Caco-2 (cell line): ENCODE data around the gene RBPMS2. TPM values are rescaled to one million over a fixed set of nuclear protein-coding genes. Genes with fewer than 3 reads are reported as not detected.

ENCODE experiments used
- BruUV-seq: library from RNA; stranded (reverse); fragments of 400-500 nt; replicated peaks from 2 replicates; lab custom pipeline; 2021; lab: Mats Ljungman, UMichigan
- CTCF ChIA-PET: fragments of 300-600 bp; sonication (Branson Sonifier 250); formaldehyde crosslinking; loops from one replicate; lab custom pipeline; 2022; ENCODE audit warnings: antibody characterized with exemption; lab: Charles Lee
- POLR2A ChIA-PET: fragments of 300-600 bp; sonication (Branson Sonifier 250); formaldehyde crosslinking; loops from one replicate; lab custom pipeline; 2022; ENCODE audit warnings: antibody characterized with exemption; lab: Charles Lee
- DNase-seq, 2 experiments: peaks; one replicate each; pipeline versions ENCODE4 v3.0.0 to v3.0.0-alpha.2; 2020 to 2022
- H3K27me3 ChIP-seq: replicated peaks from 2 replicates; pipeline ENCODE4 v1.6.0; 2011; ENCODE audit warnings: low read length; ENCODE audit not compliant: control insufficient read depth, insufficient read depth
- H3K36me3 ChIP-seq: 2 replicates; pipeline ENCODE4 v1.5.1; 2011; ENCODE audit warnings: low read length; ENCODE audit not compliant: control insufficient read depth, insufficient read depth
- H3K4me1 ChIP-seq: fragments of 250-450 bp; sonication (Bioruptor Pico); 2 replicates; pipeline ENCODE4 v1.5.1; 2020; ENCODE audit warnings: mild to moderate bottlenecking
- H3K4me3 ChIP-seq: 2 replicates; pipeline ENCODE4 v1.5.1; 2011; ENCODE audit warnings: low read depth, mild to moderate bottlenecking, control low read depth, low read length
- H3K9me3 ChIP-seq: fragments of 250-450 bp; sonication (Bioruptor Pico); 2 replicates; pipeline ENCODE4 v1.5.1; 2020; ENCODE audit warnings: mild to moderate bottlenecking, moderate library complexity
- H3K27ac Mint-ChIP-seq: one replicate; pipeline ENCODE4 v1.8.0; 2022; ENCODE audit warnings: mixed read lengths; ENCODE audit not compliant: unreplicated experiment
- H3K27me3 Mint-ChIP-seq: one replicate; pipeline ENCODE4 v1.8.0; 2022; ENCODE audit warnings: mixed read lengths; ENCODE audit not compliant: insufficient read depth, unreplicated experiment
- H3K36me3 Mint-ChIP-seq: one replicate; pipeline ENCODE4 v1.8.0; 2022; ENCODE audit warnings: mild to moderate bottlenecking, mixed read lengths; ENCODE audit not compliant: insufficient read depth, unreplicated experiment
- H3K4me1 Mint-ChIP-seq: one replicate; pipeline ENCODE4 v1.8.0; 2022; ENCODE audit warnings: low read depth, mixed read lengths; ENCODE audit not compliant: unreplicated experiment
- H3K4me3 Mint-ChIP-seq: one replicate; pipeline ENCODE4 v1.8.0; 2022; ENCODE audit warnings: mild to moderate bottlenecking, moderate library complexity, mixed read lengths; ENCODE audit not compliant: unreplicated experiment
- H3K9me3 Mint-ChIP-seq: one replicate; pipeline ENCODE4 v1.8.0; 2022; ENCODE audit warnings: mixed read lengths; ENCODE audit not compliant: unreplicated experiment
- intact Hi-C: fragments of 100-400 bp; cut with micrococcal nuclease; formaldehyde crosslinking; loops from one replicate; pipeline ENCODE4 v1.10.0; 2022; ENCODE audit not compliant: unreplicated experiment
- total RNA-seq: library from RNA; stranded (reverse); gene quantifications from 2 replicates; pipeline ENCODE4 v1.2.3, GENCODE V29; 2022
- TF ChIP-seq, protein P1 (sequence below), 2 experiments: fragments of 200-600 bp in 1 of 2; IDR thresholded peaks; 1 replicate in 1 of 2; 2 replicates in 1 of 2; pipeline versions ENCODE4 v1.5.1 to v1.8.0; 2011 to 2022; ENCODE audit warnings: antibody characterized with exemption in 1 of 2, control low read depth in 1 of 2, inconsistent platforms in 1 of 2, low read depth in 1 of 2, low read length in 1 of 2, mild to moderate bottlenecking in 1 of 2, moderate library complexity in 1 of 2; ENCODE audit not compliant: insufficient read depth in 1 of 2, severe bottlenecking in 1 of 2, unreplicated experiment in 1 of 2

RBPMS2 gene
- total RNA-seq, 1 experiment from 2014 or later: 9.3 TPM

DNA sequence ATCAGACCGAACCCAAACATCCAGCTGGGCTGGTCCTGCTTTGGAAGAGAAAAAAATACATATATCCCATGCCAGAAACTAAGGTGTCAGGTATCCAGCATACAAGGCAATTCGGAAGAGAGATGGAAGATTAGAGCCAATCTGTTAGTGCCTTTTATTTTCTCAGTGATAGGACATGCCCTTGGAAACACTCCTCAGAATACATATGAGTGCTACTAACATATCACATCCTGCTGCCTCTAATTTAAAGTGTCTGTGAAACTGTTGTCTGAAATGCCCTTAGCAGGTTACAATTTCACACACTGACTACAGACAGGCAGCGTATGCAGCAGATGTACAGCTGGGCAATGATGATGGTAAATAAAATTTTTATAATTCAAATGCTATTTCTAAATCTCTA, 78.9 kb downstream of the RBPMS2 start:
- Histone ChIP-seq H3K36me3 (peaks cover 1% of the 10 kb centered on the region), H3K9me3 (no peaks in the 10 kb centered on the region), H3K4me1 (peaks cover 9% of the 10 kb centered on the region; the same call in 1 of the 2 replicates), H3K27me3 (no peaks in the 10 kb centered on the region), H3K4me3 (no peak overlapping the region)
- ChIA-PET POLR2A (interaction anchor here (0.6 kb wide), 1 partner anchor 31 kb away, joined by 3 read pairs; no protein-coding TSS in a partner anchor), CTCF (no interaction called here)
- intact Hi-C loops: no loop called here
- Mint-ChIP-seq H3K27me3 (no peaks in the 10 kb centered on the region), H3K4me1 (peaks cover 18% of the 10 kb centered on the region), H3K4me3 (no peak overlapping the region), H3K27ac (no peak overlapping the region), H3K9me3 (no peaks in the 10 kb centered on the region), H3K36me3 (peaks cover 43% of the 10 kb centered on the region)
- TF ChIP-seq, protein P1, sequence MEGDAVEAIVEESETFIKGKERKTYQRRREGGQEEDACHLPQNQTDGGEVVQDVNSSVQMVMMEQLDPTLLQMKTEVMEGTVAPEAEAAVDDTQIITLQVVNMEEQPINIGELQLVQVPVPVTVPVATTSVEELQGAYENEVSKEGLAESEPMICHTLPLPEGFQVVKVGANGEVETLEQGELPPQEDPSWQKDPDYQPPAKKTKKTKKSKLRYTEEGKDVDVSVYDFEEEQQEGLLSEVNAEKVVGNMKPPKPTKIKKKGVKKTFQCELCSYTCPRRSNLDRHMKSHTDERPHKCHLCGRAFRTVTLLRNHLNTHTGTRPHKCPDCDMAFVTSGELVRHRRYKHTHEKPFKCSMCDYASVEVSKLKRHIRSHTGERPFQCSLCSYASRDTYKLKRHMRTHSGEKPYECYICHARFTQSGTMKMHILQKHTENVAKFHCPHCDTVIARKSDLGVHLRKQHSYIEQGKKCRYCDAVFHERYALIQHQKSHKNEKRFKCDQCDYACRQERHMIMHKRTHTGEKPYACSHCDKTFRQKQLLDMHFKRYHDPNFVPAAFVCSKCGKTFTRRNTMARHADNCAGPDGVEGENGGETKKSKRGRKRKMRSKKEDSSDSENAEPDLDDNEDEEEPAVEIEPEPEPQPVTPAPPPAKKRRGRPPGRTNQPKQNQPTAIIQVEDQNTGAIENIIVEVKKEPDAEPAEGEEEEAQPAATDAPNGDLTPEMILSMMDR (IDR thresholded peaks at IDR 0.05; ENCODE audit: insufficient read depth in 1 of 2, low read depth in 1 of 2, low read length in 1 of 2, severe bottlenecking in 1 of 2, unreplicated experiment in 1 of 2): no peak
- no TSS peak for BruUV-seq
- DNase-seq: no peak

DNA sequence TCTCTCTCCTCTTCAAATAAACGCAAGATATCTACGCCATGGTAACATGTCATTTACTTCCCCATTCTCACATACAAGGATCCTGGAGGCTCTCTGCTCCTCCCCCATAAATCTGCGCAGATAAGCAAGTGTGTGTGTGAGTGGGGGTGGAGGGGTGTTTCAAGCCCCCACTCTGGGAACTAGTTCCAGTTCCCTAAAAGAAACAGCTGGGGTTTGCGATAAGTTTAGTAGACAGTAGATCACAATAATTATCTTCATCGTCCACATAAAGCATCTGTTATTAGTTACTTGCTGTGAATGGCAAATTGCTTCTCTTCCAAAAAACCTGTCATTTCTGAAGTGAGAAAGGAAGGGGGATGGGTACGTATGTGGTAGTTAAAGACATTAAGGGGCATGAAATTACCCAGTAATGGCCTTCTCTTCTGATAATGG, 79.8 kb downstream of the RBPMS2 start:
- Mint-ChIP-seq H3K27ac (no peak overlapping the region), H3K9me3 (no peaks in the 10 kb centered on the region), H3K4me1 (peaks cover 12% of the 10 kb centered on the region), H3K4me3 (no peak overlapping the region), H3K27me3 (no peaks in the 10 kb centered on the region), H3K36me3 (peaks cover 47% of the 10 kb centered on the region)
- Histone ChIP-seq H3K36me3 (peaks cover 1% of the 10 kb centered on the region), H3K4me3 (no peak overlapping the region), H3K27me3 (no peaks in the 10 kb centered on the region), H3K9me3 (no peaks in the 10 kb centered on the region), H3K4me1 (peaks cover 9% of the 10 kb centered on the region; the same call in 1 of the 2 replicates)
- intact Hi-C loops: no loop called here
- DNase-seq: no peak
- CTCF ChIA-PET: interaction anchor here (0.7 kb wide), 1 partner anchor 15 kb away, joined by 4 read pairs; no protein-coding TSS in a partner anchor
- no TSS peak for BruUV-seq
- TF ChIP-seq, protein P1 (IDR thresholded peaks at IDR 0.05; ENCODE audit: insufficient read depth in 1 of 2, low read depth in 1 of 2, low read length in 1 of 2, severe bottlenecking in 1 of 2, unreplicated experiment in 1 of 2): no peak
- POLR2A ChIA-PET: interaction anchor here (0.6 kb wide), 1 partner anchor 32 kb away, joined by 3 read pairs; no protein-coding TSS in a partner anchor

DNA sequence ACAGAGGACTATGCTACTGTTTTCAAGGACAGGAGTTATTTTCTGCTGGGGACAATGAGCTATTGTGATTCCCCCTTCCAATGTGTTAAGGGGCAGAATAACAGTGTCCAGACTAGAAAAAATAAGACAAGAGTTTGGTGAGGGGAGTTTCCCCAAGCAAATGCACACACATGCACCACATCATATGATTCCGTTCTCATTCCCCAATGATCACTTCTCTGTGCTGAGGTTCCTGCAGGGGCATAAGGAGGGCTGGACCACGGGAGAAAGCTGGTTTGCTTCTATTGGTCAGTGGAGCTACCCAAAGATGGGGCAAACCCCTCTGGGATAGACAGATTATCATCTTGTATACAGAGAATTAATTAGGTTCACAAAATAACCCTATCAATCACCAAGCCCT, 80.6 kb downstream of the RBPMS2 start:
- DNase-seq: no peak
- ChIA-PET POLR2A (no interaction called here), CTCF (no interaction called here)
- Histone ChIP-seq H3K36me3 (peaks cover 2% of the 10 kb centered on the region), H3K4me3 (no peak overlapping the region), H3K9me3 (no peaks in the 10 kb centered on the region), H3K27me3 (no peaks in the 10 kb centered on the region), H3K4me1 (peaks cover 5% of the 10 kb centered on the region; the same call in 1 of the 2 replicates)
- Mint-ChIP-seq H3K9me3 (no peaks in the 10 kb centered on the region), H3K27me3 (no peaks in the 10 kb centered on the region), H3K4me3 (no peak overlapping the region), H3K4me1 (peaks cover 6% of the 10 kb centered on the region), H3K36me3 (peaks cover 46% of the 10 kb centered on the region), H3K27ac (no peak overlapping the region)
- TF ChIP-seq, protein P1 (IDR thresholded peaks at IDR 0.05; ENCODE audit: insufficient read depth in 1 of 2, low read depth in 1 of 2, low read length in 1 of 2, severe bottlenecking in 1 of 2, unreplicated experiment in 1 of 2): no peak
- BruUV-seq: no TSS peak
- intact Hi-C loops: no loop called here
